Measurements from ENCODE around the gene EFS.
"Not testable (repeated sequence)": the region's sequence is repeated elsewhere in the genome, so short reads cannot be mapped to it uniquely, and the experiment has no call there.

EFS gene

GRCh38 chr14:23326491-23327332, 38.3 kb downstream of the EFS start:
- no peak overlapping the region for H3K4me3 ChIP-seq (ENCODE audit: low read depth, low read length)
- no peak for TF ChIP-seq CTCF (IDR thresholded peaks at IDR 0.05; ENCODE audit: control insufficient read depth, extremely low read depth, insufficient read depth)
- DNase-seq (ENCODE audit: low read depth): no peak

- DNase-seq (ENCODE audit: low read depth): not testable (repeated sequence)
These were observed 39.2 kb downstream of the EFS start for GRCh38 chr14:23325746-23326145.

GRCh38 chr14:23324993-23325392, 40.0 kb downstream of the EFS start:
- no peak for TF ChIP-seq CTCF (IDR thresholded peaks at IDR 0.05; ENCODE audit: control insufficient read depth, extremely low read depth, insufficient read depth)
- no peak overlapping the region for H3K4me3 ChIP-seq (ENCODE audit: low read depth, low read length)

More at GRCh38 chr14:23325746-23326145, 39.2 kb downstream of the EFS start:
- not testable (repeated sequence) for H3K4me3 ChIP-seq (ENCODE audit: low read depth, low read length)

GRCh38 chr14:23324455-23324846, 40.5 kb downstream of the EFS start:
- TF ChIP-seq CTCF (IDR thresholded peaks at IDR 0.05; ENCODE audit: control insufficient read depth, extremely low read depth, insufficient read depth): no peak
- DNase-seq (ENCODE audit: low read depth): no peak
- no peak overlapping the region for H3K4me3 ChIP-seq (ENCODE audit: low read depth, low read length)

More at GRCh38 chr14:23324993-23325392, 40.0 kb downstream of the EFS start:
- no peak for DNase-seq (ENCODE audit: low read depth)

- H3K4me3 ChIP-seq (ENCODE audit: low read depth, low read length): no peak overlapping the region
- no peak for DNase-seq (ENCODE audit: low read depth)
- no peak for TF ChIP-seq CTCF (IDR thresholded peaks at IDR 0.05; ENCODE audit: control insufficient read depth, extremely low read depth, insufficient read depth)
These were observed 41.0 kb downstream of the EFS start for GRCh38 chr14:23323838-23324454.

GRCh38 chr14:23322568-23323517, 42.1 kb downstream of the EFS start:
- TF ChIP-seq CTCF (IDR thresholded peaks at IDR 0.05; ENCODE audit: control insufficient read depth, extremely low read depth, insufficient read depth): no peak
- DNase-seq (ENCODE audit: low read depth): no peak
- peak overlapping the region; percentile 67 for H3K4me3 ChIP-seq (ENCODE audit: low read depth, low read length)
